B cell (primary cell): ENCODE results near the gene RAP1A. TPM values are rescaled to one million over a fixed set of nuclear protein-coding genes. Genes with fewer than 3 reads are reported as not detected.

Experiments used
- ATAC-seq: fragments of 200-7000 bp; cut with Tn5 transposase; one replicate; pipeline ENCODE4 v1.10.0; 2021; ENCODE audit warnings: low read depth, mild to moderate bottlenecking, moderate number of reproducible peaks, moderate library complexity
- CTCF ChIA-PET: fragments of 350-600 bp; sonication (Branson Sonifier 250); formaldehyde crosslinking; loops from one replicate; lab custom pipeline; 2021; ENCODE audit warnings: antibody characterized with exemption, inconsistent platforms; lab: Charles Lee
- POLR2A ChIA-PET: fragments of 350-600 bp; sonication (Branson Sonifier 250); formaldehyde crosslinking; loops from one replicate; lab custom pipeline; 2021; ENCODE audit warnings: antibody characterized with exemption; lab: Charles Lee
- DNase-seq: peaks from one replicate; pipeline ENCODE4 v3.0.0; 2013
- H2AFZ ChIP-seq: 2 replicates; pipeline ENCODE4 v1.6.1; 2012; ENCODE audit warnings: mild to moderate bottlenecking, low read depth, low read length; ENCODE audit not compliant: insufficient read depth, poor library complexity, severe bottlenecking
- H3K27ac ChIP-seq, 2 donors: 1 replicate in 1 of 2; 2 replicates in 1 of 2; pipeline ENCODE4 v1.5.1; 2012 to 2013; ENCODE audit warnings: low read length in 2 of 2, mild to moderate bottlenecking in 2 of 2, moderate library complexity in 1 of 2
- H3K27me3 ChIP-seq, 4 experiments: fragments of 200-600 bp in 1 of 4; sonication (generic) in 1 of 4; replicated peaks in 1 of 4; 1 replicate in 2 of 4; 2 replicates in 2 of 4; pipeline versions ENCODE4 v1.6.1 to v1.7.0; 2013 to 2016; ENCODE audit warnings: low read length in 3 of 4, mild to moderate bottlenecking in 2 of 4, mixed read lengths in 1 of 4, moderate library complexity in 1 of 4; ENCODE audit not compliant: insufficient read depth in 4 of 4, control insufficient read depth in 3 of 4; ENCODE audit errors: control extremely low read depth in 1 of 4
- H3K36me3 ChIP-seq, 2 experiments: replicated peaks in 1 of 2; 1 replicate in 1 of 2; 2 replicates in 1 of 2; pipeline versions ENCODE4 v1.6.1 to v1.7.1; 2013; ENCODE audit warnings: low read length in 1 of 2; ENCODE audit not compliant: insufficient read depth in 2 of 2, control insufficient read depth in 1 of 2; ENCODE audit errors: control extremely low read depth in 1 of 2, extremely low read depth in 1 of 2
- H3K4me1 ChIP-seq, 2 donors: fragments of 200-600 bp in 1 of 2; sonication (generic) in 1 of 2; 1 replicate in 1 of 2; 2 replicates in 1 of 2; pipeline versions ENCODE4 v1.5.1 to v1.6.1; 2013 to 2017; ENCODE audit warnings: low read length in 2 of 2; ENCODE audit not compliant: control insufficient read depth in 2 of 2, insufficient read depth in 2 of 2
- H3K4me2 ChIP-seq: replicated peaks from 2 replicates; pipeline ENCODE3; 2012; ENCODE audit warnings: mild to moderate bottlenecking, low read depth, low read length; ENCODE audit not compliant: poor library complexity, severe bottlenecking
- H3K4me3 ChIP-seq, 5 experiments: fragments of 200-600 bp in 1 of 5; sonication (generic) in 1 of 5; 1 replicate in 3 of 5; 2 replicates in 2 of 5; pipeline versions ENCODE4 v1.5.1 to v1.7.0; 2011 to 2016; ENCODE audit warnings: low read length in 4 of 5, mild to moderate bottlenecking in 4 of 5, low read depth in 2 of 5, control low read depth in 1 of 5, moderate library complexity in 1 of 5; ENCODE audit not compliant: insufficient read depth in 1 of 5; ENCODE audit errors: control extremely low read depth in 1 of 5, extremely low read depth in 1 of 5
- H3K79me2 ChIP-seq: fragments of 200-600 bp; sonication (generic); one replicate; pipeline ENCODE4 v1.6.0; 2016; ENCODE audit warnings: low read length; ENCODE audit not compliant: control insufficient read depth, insufficient read depth
- H3K9ac ChIP-seq: fragments of 200-600 bp; sonication (generic); 2 replicates; pipeline ENCODE4 v1.6.1; 2017; ENCODE audit warnings: mild to moderate bottlenecking, low read length, moderate library complexity
- H3K9me3 ChIP-seq, 3 donors: one replicate each; pipeline versions ENCODE4 v1.6.1 to v1.7.1; 2013; ENCODE audit warnings: low read length in 2 of 3; ENCODE audit not compliant: control insufficient read depth in 2 of 3, insufficient read depth in 1 of 3; ENCODE audit errors: control extremely low read depth in 1 of 3
- H4K20me1 ChIP-seq: 2 replicates; pipeline ENCODE4 v1.6.0; 2012; ENCODE audit warnings: mild to moderate bottlenecking, low read length; ENCODE audit not compliant: insufficient read depth, control insufficient read depth, poor library complexity, severe bottlenecking
- H3K27ac Mint-ChIP-seq: one replicate; pipeline ENCODE4 v1.8.0; 2021; ENCODE audit warnings: mixed read lengths
- H3K27me3 Mint-ChIP-seq: one replicate; pipeline ENCODE4 v1.8.0; 2021; ENCODE audit warnings: mixed read lengths
- H3K4me1 Mint-ChIP-seq: one replicate; pipeline ENCODE4 v1.8.0; 2021; ENCODE audit warnings: mixed read lengths
- H3K4me3 Mint-ChIP-seq: one replicate; pipeline ENCODE4 v1.8.0; 2021; ENCODE audit warnings: mixed read lengths
- H3K9me3 Mint-ChIP-seq: one replicate; pipeline ENCODE4 v1.8.0; 2022; ENCODE audit warnings: mixed read lengths; ENCODE audit not compliant: insufficient read depth
- CTCF ChIP-seq: fragments of 200-600 bp; IDR thresholded peaks from one replicate; pipeline ENCODE4 v1.8.0; 2022; ENCODE audit warnings: antibody characterized with exemption, mild to moderate bottlenecking
- EZH2 ChIP-seq: IDR thresholded peaks from 2 replicates; pipeline ENCODE4 v1.6.1; 2012; ENCODE audit warnings: borderline replicate concordance, low read depth, mild to moderate bottlenecking, moderate library complexity, low read length; ENCODE audit not compliant: insufficient read depth, poor library complexity, severe bottlenecking
- WGBS: methylation state at CpG from one replicate; pipeline ENCODE4 v1.1.5; 2013; ENCODE audit warnings: missing lambda C conversion rate; ENCODE audit not compliant: insufficient coverage; 5-methylcytosine and 5-hydroxymethylcytosine counted together
- intact Hi-C: fragments of 100-400 bp; cut with micrococcal nuclease; formaldehyde crosslinking; loops from one replicate; pipeline ENCODE4 v1.10.0; 2022
- polyA plus RNA-seq: library from polyadenylated mRNA; depleted of rRNA; stranded (reverse); fragments of >200 nt; gene quantifications from 2 replicates; pipeline ENCODE4 v1.2.3, GENCODE V29; 2012
- total RNA-seq, 2 donors: library from RNA; stranded (reverse); fragments of 120-200 nt in 1 of 2; gene quantifications; 1 replicate in 1 of 2; 2 replicates in 1 of 2; pipeline versions ENCODE4 v1.2.3 to v1.2.4, GENCODE V29; 2013 to 2022

Gene RAP1A
- total and polyA plus RNA-seq, 2 donors (not counting 1 experiment from before 2014, with no cell fraction given) = 32.6 to 75.3 TPM

- Histone ChIP-seq H3K27ac (no peak overlapping the region), H3K4me2 (no peak overlapping the region), H2AFZ (no peak overlapping the region), H4K20me1 (no peaks in the 10 kb centered on the region), H3K9me3 (no peaks in the 10 kb centered on the region), H3K36me3 (no peaks in the 10 kb centered on the region), H3K4me1 (peaks cover 9 to 16% of the 10 kb centered on the region in 2 donors), H3K9ac (no peak overlapping the region), H3K27me3 (peaks cover 0 to 24% (median 11%) of the 10 kb centered on the region in 4 experiments), H3K79me2 (peaks cover 3% of the 10 kb centered on the region), H3K4me3 (no peak overlapping the region)
- POLR2A ChIA-PET = no interaction called here
- intact Hi-C loops = no loop called here
- ATAC-seq (no peak), DNase-seq (no peak)
- Mint-ChIP-seq H3K9me3 (no peaks in the 10 kb centered on the region), H3K27me3 (peaks cover 6% of the 10 kb centered on the region), H3K4me3 (no peak overlapping the region), H3K27ac (no peak overlapping the region), H3K4me1 (peaks cover 17% of the 10 kb centered on the region)
- 100% methylated on average over 2 of the region's 5 CpGs for WGBS
- CTCF ChIA-PET = interaction anchor here (1.6 to 7.5 kb wide), 3 partner anchors 12 to 29 kb away, joined by 4 to 97 read pairs (median 5); no protein-coding TSS in a partner anchor
- TF ChIP-seq EZH2 (no peak), CTCF (no peak)
Measured at GRCh38 chr1:111742938-111743549, 123.5 kb downstream of the RAP1A start.

DNA sequence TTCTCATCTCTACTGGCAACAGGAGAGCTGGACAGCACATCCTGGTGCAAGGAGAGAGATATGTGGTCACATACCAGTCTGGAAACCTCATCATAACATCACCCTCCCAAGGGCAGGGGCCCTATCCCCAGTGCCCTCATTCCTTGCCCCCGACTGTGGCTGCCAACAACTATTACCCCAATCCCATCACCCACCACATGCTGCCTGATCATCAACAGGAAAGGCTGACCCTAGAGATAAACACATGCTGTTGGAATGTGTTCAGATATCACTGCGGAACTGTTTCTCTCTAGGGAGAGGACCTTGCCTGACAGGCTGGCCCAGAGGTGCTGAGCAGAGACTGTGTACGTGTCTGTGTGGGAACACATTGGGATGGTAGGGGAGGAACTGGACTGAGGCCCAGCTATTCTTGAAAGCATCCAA lies 124.1 kb downstream of the RAP1A start:
- no peak for ATAC-seq
- H3K4me3 ChIP-seq = no peak overlapping the region
- TF ChIP-seq EZH2 (no peak), CTCF (no peak)
- Mint-ChIP-seq H3K27ac (no peak overlapping the region), H3K9me3 (no peaks in the 10 kb centered on the region), H3K4me1 (peaks cover 13% of the 10 kb centered on the region), H3K4me3 (no peak overlapping the region), H3K27me3 (peaks cover 6% of the 10 kb centered on the region)
- no peak overlapping the region for H3K27ac ChIP-seq
- no peaks in the 10 kb centered on the region for H3K9me3 ChIP-seq
- peaks cover 3% of the 10 kb centered on the region for H3K79me2 ChIP-seq
- no peaks in the 10 kb centered on the region for H3K36me3 ChIP-seq
- WGBS = 60% methylated on average over 2 of the region's 3 CpGs
- no peak overlapping the region for H3K9ac ChIP-seq
- no peak overlapping the region for H2AFZ ChIP-seq
- DNase-seq = no peak
- H4K20me1 ChIP-seq = no peaks in the 10 kb centered on the region
- peaks cover 7 to 12% of the 10 kb centered on the region in 2 donors for H3K4me1 ChIP-seq
- H3K4me2 ChIP-seq = no peak overlapping the region
- peaks cover 0 to 23% (median 11%) of the 10 kb centered on the region in 4 experiments for H3K27me3 ChIP-seq
- ChIA-PET POLR2A (interaction anchor here (1.0 kb wide), 1 partner anchor 11 kb away, joined by 3 read pairs; no protein-coding TSS in a partner anchor), CTCF (interaction anchor here (0.5 to 7.5 kb wide), 6 partner anchors 11 to 621 kb away, joined by 3 to 97 read pairs (median 5); no protein-coding TSS in a partner anchor)
- intact Hi-C loops = no loop called here
